HG03280 (cell line): ENCODE results near the gene WWOX.

Source experiments
- ATAC-seq: cut with Tn5 transposase; IDR thresholded peaks from one replicate; pipeline ENCODE4 v1.9.1; 2021; ENCODE audit warnings: mild to moderate bottlenecking, moderate library complexity; ENCODE audit not compliant: unreplicated experiment

The WWOX gene

DNA sequence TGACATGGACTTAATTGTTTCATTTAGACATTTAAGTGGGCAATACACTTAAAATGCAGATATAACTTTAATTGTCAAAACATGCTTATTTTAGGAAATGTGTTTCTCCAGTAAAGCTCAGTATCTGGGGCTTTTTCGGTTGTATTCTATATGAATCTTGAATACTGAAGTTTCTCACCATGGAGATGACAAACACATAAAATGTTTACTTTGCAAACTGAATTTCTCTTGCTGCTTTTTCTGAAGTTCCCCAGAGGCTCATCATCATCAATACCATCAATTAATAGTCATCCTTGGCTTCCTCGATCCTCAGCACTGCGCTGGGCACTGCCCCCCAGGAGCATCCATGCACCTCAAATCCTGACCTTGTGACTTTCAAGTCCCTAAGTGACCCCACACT lies 227.3 kb downstream of the WWOX start:
- no peak for ATAC-seq

DNA sequence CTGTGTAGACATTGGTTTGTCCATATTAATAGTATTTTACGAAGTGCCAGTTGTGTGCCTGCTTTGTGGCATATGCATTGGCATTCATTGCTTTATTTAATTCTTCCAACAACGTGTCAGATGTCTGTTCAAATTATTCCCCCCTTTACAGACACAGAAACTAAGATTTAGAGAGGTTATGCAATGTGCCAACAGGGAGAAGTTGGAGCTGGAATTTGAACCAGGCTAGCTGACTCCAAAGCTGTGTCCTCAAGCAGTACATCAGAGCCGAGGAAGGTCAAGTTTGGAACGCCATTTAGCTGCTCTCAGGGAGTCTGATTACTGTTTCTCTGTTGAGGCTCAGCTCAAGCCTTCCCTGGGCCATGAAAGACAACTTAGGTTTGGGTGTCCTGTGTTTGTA lies 232.3 kb downstream of the WWOX start:
- no peak for ATAC-seq

- no peak for ATAC-seq
These were observed 234.4 kb downstream of the WWOX start for GRCh38 chr16:78333808-78334207.

GRCh38 chr16:78340590-78340989 lies 241.1 kb downstream of the WWOX start:
- no peak for ATAC-seq

DNA sequence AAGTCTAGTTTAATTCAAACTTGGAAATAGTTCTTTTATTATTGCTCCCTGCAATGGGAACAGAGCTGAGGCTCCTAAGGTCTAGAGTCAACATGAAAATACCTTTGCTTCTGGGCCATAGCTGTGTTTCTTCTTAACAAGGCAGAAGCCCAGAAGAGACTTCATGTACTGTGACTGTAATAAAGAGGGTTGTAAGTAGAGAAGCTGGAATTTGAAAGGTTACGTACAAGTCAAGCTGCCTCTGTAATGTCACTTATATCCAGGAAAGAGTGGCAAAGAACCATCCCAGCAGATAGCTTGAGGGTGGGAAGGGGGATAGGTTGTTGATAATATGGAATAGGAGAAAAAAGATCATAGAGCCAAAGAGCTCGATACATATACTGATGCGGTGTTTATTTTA lies 248.6 kb downstream of the WWOX start:
- ATAC-seq = no peak

DNA sequence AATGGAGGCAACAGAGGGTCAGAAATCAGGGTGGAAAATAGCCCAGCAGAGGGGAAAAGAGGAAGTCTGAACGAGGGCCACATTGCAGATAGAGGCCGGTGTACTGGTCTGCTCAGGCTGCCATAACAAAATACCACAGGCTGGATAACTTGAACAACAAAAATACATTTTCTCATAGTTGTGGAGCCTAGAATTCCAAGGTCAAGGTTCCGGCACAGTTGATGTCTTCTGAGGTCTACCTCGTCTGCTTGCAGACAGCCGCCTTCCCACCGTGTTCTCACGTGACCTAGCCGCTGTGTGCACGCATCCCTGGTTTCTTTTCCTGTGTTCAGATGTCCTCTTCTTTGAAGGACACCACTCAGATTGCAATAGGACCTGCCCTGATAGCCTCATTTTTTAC lies 249.4 kb downstream of the WWOX start:
- ATAC-seq = no peak

DNA sequence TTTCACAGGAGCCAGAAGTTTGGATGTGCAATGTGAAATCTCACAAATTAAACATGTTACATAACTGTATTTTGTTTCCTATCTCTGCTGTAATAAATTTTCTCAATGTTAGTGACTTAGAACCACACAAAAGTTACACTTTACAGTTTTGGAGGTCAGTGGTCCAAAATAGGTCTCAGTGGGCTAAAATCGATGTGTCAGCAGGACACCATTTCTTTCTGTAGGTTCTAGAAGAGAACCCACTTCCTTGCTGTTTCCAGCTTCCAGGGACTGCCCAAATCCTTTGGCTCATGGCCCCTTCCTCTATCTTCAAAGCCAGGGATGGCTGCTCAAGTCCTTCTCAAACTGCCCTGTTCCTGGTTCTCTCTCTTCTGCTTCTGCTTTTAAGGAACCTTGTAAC lies 252.7 kb downstream of the WWOX start:
- no peak for ATAC-seq

DNA sequence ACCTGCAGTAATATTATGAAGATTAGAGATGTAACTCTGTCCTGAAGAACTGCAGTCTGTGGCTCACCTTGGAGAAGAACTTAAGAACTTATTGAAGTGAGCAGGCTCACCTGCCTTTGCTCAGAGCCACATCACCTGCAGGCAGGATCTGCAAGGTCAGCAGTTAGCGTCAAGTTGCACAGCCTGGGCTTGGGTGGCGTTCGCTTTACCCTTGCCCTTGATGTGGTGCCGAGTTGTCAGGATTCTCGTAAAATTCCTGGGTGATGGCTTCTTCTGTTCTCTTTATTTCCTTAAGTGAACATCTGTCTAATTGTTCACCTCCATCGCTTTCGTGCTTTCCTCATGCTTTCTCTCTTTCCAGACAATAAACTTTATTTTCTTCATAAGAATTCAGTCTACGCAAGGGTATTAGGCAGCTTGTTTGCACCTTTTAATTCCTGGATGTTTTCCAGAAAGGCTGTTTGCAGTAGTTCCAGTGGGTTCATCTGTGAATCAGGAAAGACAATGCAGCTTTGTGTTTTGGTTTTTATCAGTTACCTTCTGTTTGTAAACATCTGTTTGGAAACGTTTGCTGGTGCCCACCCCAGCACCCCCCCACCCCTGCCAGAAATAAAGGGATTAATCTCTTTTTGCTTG lies 254.3 kb downstream of the WWOX start:
- no peak for ATAC-seq

DNA sequence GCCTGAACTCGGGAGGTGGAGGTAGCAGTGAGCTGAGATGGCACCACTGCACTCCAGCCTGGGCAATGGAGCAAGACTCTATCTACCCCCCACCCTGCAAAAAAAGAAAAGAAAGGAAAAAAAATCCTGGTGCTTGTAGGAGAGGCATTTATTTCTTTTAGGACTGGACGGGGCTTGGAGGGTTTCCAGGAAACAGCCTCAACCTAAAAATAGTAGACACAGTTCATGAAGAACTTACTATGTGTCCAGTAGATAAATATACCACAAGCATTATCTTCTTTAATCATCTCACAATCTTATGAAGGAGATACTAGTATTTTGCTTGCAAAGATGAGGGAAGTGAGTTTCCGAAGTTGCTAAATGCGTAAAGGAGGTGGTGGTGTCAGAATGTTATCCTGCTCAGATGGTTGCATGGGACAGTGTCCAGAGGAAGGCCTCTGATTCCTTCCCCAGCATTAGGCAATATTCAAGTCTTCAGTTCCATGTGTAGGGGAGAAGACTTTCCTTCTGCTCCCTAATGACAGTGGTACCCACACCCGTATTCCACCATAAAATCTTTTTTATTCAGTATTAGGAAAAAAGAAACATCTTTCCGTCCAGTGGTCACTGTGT lies 263.2 kb downstream of the WWOX start:
- ATAC-seq = no peak

DNA sequence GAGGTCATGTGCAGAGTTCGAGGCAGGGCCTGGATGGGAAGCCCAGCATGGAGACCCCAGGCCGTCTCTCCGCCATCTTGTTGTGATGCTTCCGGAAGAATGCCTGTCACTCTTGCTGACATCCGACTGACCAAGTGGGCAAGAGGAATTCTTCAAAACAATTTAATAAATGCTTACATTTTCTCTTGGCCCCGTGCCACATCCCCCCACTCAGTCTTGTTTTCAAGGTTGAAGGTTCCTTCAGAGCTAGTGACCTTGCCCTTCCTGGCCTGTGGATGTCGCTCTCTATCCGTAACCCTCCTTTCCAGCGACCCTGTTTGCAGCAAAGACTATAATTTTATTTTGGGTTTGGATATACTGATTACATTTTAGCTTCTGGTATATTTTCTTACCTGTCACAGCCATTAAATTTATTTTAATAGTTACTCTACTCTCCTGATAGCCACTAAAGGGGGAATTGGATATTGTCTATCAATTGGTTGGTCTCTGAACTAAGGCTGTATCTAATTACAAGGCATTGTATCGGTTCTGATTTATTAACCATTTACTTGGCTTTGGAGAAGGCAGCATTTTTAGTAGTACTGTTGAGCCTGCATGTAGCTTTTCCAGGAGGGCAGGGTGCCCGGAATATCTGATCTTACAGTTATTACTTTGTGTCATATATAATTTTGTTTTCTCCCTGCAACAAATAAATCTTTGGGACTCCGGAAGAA lies 264.5 kb downstream of the WWOX start:
- no peak for ATAC-seq

- ATAC-seq = no peak
These were observed 265.1 kb downstream of the WWOX start for GRCh38 chr16:78364556-78364880.

DNA sequence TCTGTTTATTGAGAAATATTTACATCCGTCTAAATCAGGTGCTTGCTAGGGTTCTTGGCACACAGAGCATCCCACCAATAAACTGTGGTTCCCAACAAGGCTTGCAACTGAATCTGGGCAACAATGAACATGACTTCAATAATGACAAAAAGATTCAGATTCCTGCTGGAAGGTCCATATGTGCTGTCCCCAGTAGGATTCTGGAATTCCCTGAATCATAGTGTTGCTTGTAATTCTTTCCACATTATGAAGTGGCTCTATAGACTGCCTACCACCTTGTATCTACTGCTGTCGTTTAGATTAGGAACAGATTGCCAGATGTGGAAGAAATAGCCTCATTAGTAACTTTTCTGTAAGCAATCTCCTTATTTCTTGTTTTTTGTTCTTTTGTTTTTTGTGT lies 265.9 kb downstream of the WWOX start:
- no peak for ATAC-seq

GRCh38 chr16:78368121-78369102 lies 269.0 kb downstream of the WWOX start:
- no peak for ATAC-seq

DNA sequence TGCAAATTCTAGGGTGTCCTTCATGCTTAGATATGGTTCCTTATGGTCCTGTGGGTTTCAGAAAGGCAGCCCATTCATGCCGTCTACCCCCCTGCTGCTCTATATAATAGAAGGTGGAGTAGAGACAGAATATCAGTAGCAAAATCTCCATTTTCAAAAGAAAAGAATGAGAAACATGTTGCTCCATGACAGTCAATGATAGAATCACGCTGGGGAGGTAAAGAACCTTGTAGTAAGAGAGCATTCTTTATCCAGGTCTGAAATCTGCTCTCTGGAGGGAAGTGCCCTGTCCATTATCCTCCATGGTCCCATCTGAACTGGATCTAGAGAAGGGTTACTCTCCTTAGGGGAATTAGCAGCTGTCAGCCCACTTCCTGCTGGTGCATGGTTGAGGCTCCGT lies 272.8 kb downstream of the WWOX start:
- ATAC-seq = no peak

- ATAC-seq = no peak
These were observed 275.7 kb downstream of the WWOX start for GRCh38 chr16:78375055-78375679.

GRCh38 chr16:78376452-78376851 lies 277.0 kb downstream of the WWOX start:
- no peak for ATAC-seq

DNA sequence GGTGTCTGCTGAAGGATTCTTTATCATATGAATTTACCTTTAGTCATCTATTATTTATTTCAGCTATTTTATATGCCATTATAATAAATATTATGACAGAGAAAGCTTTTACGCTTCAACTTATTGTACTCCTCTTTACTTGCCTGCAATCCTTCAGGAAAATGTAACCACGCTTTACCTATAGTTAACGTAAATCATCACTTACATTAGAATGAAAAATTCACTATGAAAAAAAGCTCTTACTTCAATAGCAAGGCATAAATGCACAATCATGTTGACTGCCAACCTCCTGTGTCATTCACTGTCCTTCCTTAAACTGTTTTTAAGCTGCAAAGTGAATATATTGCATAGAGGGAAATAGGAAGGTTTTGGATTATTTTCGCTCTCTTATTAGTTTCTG lies 277.9 kb downstream of the WWOX start:
- ATAC-seq = no peak

DNA sequence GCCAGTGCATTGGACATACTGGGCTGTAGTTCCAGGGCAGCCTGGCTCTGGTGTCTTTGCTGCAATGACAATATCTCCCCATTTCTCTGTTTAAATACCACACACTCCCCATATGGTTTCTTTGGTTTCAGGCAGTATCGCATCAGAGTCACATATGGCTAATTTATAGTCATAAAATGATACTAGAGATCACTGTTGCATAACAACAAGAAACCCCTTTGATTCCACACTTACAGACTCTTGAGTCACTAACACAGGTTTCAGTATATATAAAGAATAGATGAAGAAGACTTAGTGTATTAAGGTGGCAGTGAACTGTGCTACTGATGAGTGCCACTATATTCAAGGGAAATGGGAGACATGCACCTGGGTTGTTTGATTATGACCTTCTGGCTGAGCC lies 281.6 kb downstream of the WWOX start:
- no peak for ATAC-seq

GRCh38 chr16:78383118-78383517 lies 283.7 kb downstream of the WWOX start:
- ATAC-seq = no peak

DNA sequence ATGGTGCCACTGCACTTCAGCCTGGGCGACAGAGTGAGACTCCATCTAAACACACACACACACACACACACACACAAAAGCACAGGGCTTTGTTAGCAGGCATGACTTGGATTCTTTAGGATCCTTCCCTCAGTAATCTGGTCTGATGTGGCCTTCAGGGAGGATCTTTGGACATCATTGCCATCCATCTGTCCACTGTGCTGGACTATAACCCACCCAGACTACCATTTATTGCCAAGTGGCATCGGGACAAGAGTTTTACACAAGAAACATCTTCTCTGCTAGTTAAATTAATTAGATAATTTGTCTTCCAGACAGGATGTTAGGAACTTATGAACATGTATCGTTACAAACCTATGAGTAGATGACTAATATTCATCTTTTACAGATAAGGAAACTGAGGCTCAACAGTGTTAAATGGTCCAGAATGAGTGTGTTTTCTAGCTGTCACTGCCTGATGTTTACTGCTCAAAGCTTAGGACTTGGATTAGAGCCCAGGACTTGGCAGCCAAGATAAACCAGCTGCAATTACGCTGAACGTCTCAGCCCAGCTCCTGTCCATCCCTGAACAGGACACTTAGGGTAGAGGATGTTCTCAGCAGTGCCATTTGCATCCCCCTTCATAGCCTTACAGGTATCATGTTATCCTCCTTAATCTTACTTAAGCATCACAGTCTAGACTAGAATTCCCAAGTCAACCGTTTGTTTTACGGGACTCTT lies 285.8 kb downstream of the WWOX start:
- no peak for ATAC-seq
